K562 (cell line): ENCODE measurements around the gene ACE. TPM values are rescaled to one million over a fixed set of nuclear protein-coding genes. Genes with fewer than 3 reads are reported as not detected.

Experiments
- ATAC-seq: fragments of 200-7000 bp; cut with Tn5 transposase; 3 replicates; pipeline ENCODE4 v1.9.1; 2020; ENCODE audit warnings: moderate library complexity
- BruUV-seq: library from RNA; stranded (reverse); fragments of 400-500 nt; replicated peaks from 2 replicates; lab custom pipeline; 2021; lab: Mats Ljungman, UMichigan
- CTCF ChIA-PET: fragments of 300-600 bp; formaldehyde crosslinking; extraction: SDS; loops from one replicate; lab custom pipeline; 2021; ENCODE audit warnings: low intra/inter-chr PET ratio; lab: Yijun Ruan, JAX
- POLR2A ChIA-PET: fragments of 300-600, 350-650 bp; sonication (Branson Sonifier 250); formaldehyde crosslinking; extraction: SDS; loops from one replicate; lab custom pipeline; 2021; ENCODE audit warnings: antibody characterized with exemption, inconsistent platforms; lab: Yijun Ruan, JAX
- DNase-seq, 4 experiments: peaks; one replicate each; pipeline versions ENCODE4 v3.0.0 to v3.0.0-alpha.2; 2011 to 2018; ENCODE audit warnings: low spot score in 3 of 4, mixed read lengths in 3 of 4; ENCODE audit errors: extremely low read depth in 1 of 4
- FAIRE-seq: peaks from 2 replicates; lab custom pipeline; 2011; peaks lifted over from hg19 to GRCh38; lab: Jason Lieb, UNC
- H2AFZ ChIP-seq: 2 replicates; pipeline ENCODE4 v1.6.0; 2011; ENCODE audit warnings: low read depth, low read length, control low read depth, inconsistent platforms
- H3K27ac ChIP-seq: fragments of 200-600 bp; 3 replicates; pipeline ENCODE4 v1.8.0; 2011; ENCODE audit warnings: low read depth, mild to moderate bottlenecking, control low read depth, inconsistent platforms, low read length, moderate library complexity, mixed read lengths; ENCODE audit errors: extremely low read depth
- H3K27me3 ChIP-seq, 2 experiments: fragments of 300-600 bp in 1 of 2; 2 replicates in 1 of 2; 3 replicates in 1 of 2; pipeline versions ENCODE4 v1.6.0 to v1.8.0; 2011; ENCODE audit warnings: inconsistent platforms in 2 of 2, low read length in 2 of 2, mild to moderate bottlenecking in 1 of 2, mixed read lengths in 1 of 2, moderate library complexity in 1 of 2; ENCODE audit not compliant: control insufficient read depth in 2 of 2, insufficient read depth in 2 of 2
- H3K36me3 ChIP-seq: fragments of 300-600 bp; 3 replicates; pipeline ENCODE4 v1.8.0; 2011; ENCODE audit warnings: mild to moderate bottlenecking, low read length, inconsistent platforms; ENCODE audit not compliant: control insufficient read depth, insufficient read depth
- H3K4me1 ChIP-seq, 2 experiments: fragments of 200-600 bp in 1 of 2; replicated peaks in 1 of 2; 2 replicates in 1 of 2; 3 replicates in 1 of 2; pipeline versions ENCODE4 v1.5.1 to v1.8.0; 2011; ENCODE audit warnings: inconsistent platforms in 2 of 2, low read length in 2 of 2, mild to moderate bottlenecking in 1 of 2, mixed read lengths in 1 of 2, moderate library complexity in 1 of 2; ENCODE audit not compliant: control insufficient read depth in 2 of 2, insufficient read depth in 2 of 2
- H3K4me2 ChIP-seq: 2 replicates; pipeline ENCODE4 v1.6.1; 2011; ENCODE audit warnings: low read length, control low read depth, inconsistent platforms, mixed read lengths; ENCODE audit not compliant: insufficient read depth
- H3K4me3 ChIP-seq: fragments of 200-600 bp; sonication (generic), shearing (Covaris generic); 2 replicates; pipeline ENCODE4 v1.5.1; 2016; ENCODE audit warnings: control low read depth, inconsistent platforms
- H3K79me2 ChIP-seq: fragments of 200-600 bp; 3 replicates; pipeline ENCODE4 v1.8.0; 2011; ENCODE audit warnings: low read length, inconsistent platforms; ENCODE audit not compliant: control insufficient read depth, insufficient read depth
- H3K9ac ChIP-seq, 2 experiments: 2 replicates each; pipeline versions ENCODE4 v1.6.0 to v1.6.1; 2011; ENCODE audit warnings: low read depth in 2 of 2, low read length in 2 of 2, control low read depth in 1 of 2, inconsistent platforms in 1 of 2, mild to moderate bottlenecking in 1 of 2, mixed read lengths in 1 of 2; ENCODE audit not compliant: insufficient read depth in 1 of 2
- H3K9me1 ChIP-seq: one replicate; pipeline ENCODE4 v1.6.0; 2011; ENCODE audit warnings: inconsistent platforms, mild to moderate bottlenecking, low read length, moderate library complexity; ENCODE audit not compliant: control insufficient read depth, insufficient read depth
- H3K9me3 ChIP-seq: replicated peaks from 2 replicates; pipeline ENCODE4 v1.5.1; 2011; ENCODE audit warnings: low read depth, low read length, inconsistent platforms; ENCODE audit not compliant: control insufficient read depth, insufficient read depth
- H4K20me1 ChIP-seq: replicated peaks from 2 replicates; pipeline ENCODE4 v1.6.1; 2011; ENCODE audit warnings: low read length, inconsistent platforms, mixed read lengths; ENCODE audit not compliant: control insufficient read depth, insufficient read depth
- ARID1B ChIP-seq: fragments of 450-650 bp; IDR thresholded peaks from 2 replicates; pipeline ENCODE4 v1.6.1; 2016; ENCODE audit warnings: antibody characterized with exemption, mild to moderate bottlenecking, inconsistent platforms
- BHLHE40 ChIP-seq: IDR thresholded peaks from 2 replicates; pipeline ENCODE4 v1.6.1; 2011; ENCODE audit warnings: low read length, improper control_type of control experiment
- CXXC5 ChIP-seq: fragments of 250-450 bp; sonication (Bioruptor Pico); IDR thresholded peaks from 2 replicates; pipeline ENCODE4 v1.8.0; 2022; ENCODE audit warnings: inconsistent platforms, mild to moderate bottlenecking, moderate library complexity
- NFIX ChIP-seq: fragments of 250-450 bp; sonication (Bioruptor Pico); IDR thresholded peaks from 2 replicates; pipeline ENCODE4 v1.4.0; 2020; ENCODE audit warnings: low read depth, mild to moderate bottlenecking, moderate library complexity
- RHOXF2B ChIP-seq: fragments of 250-450 bp; sonication (Bioruptor Pico); conservative IDR thresholded peaks from 2 replicates; pipeline ENCODE4 v1.5.1; 2021
- ZNF232 ChIP-seq: sonication (generic); formaldehyde crosslinking; IDR thresholded peaks from 2 replicates; pipeline ENCODE4 v1.8.0; 2022; ENCODE audit warnings: mild to moderate bottlenecking, missing genetic modification reagents
- WGBS: fragments of 100-300 bp; shearing (Covaris generic); methylation state at CpG from one replicate; pipeline ENCODE4 v1.1.6; 2016; ENCODE audit warnings: low coverage, mixed read lengths; ENCODE audit not compliant: insufficient coverage; ENCODE audit errors: missing lambda C conversion rate; 5-methylcytosine and 5-hydroxymethylcytosine counted together
- in situ Hi-C: fragments of 300-500 bp; cut with MboI; formaldehyde crosslinking; loops from 4 replicates; pipeline ENCODE4 v1.15.0; 2018; ENCODE audit warnings: inconsistent platforms, mixed read lengths
- intact Hi-C: fragments of 100-400 bp; cut with micrococcal nuclease; formaldehyde crosslinking; loops from 2 replicates; pipeline ENCODE4 v1.14.2; 2022
- polyA plus RNA-seq, 8 experiments: library from polyadenylated mRNA; depleted of rRNA in 4 of 8; stranded (reverse) in 5 of 8; unstranded in 3 of 8; fragments of >200 nt; fragmentation: Nextera tagmentation in 2 of 8; fragmentation: Illumina TruSeq in 1 of 8; extraction: Ambion mirVana in 2 of 8; extraction: Trizol in 1 of 8; gene quantifications; 2 replicates each; pipeline versions ENCODE4 v1.2.1 to v1.2.3, GENCODE V29; 2011 to 2014; ENCODE audit warnings: inconsistent platforms in 1 of 8, missing spikeins in 1 of 8
- total RNA-seq, 7 experiments: library from RNA; depleted of rRNA in 6 of 7; stranded (reverse); fragments of >200 nt in 6 of 7; fragmentation: Illumina TruSeq in 2 of 7; extraction: Trizol in 2 of 7; gene quantifications; 2 replicates each; pipeline versions ENCODE4 v1.2.1 to v1.2.3, GENCODE V29; 2011 to 2021; ENCODE audit warnings: low replicate concordance in 1 of 7
- TF ChIP-seq, protein P1 (sequence below): fragments of 250-450 bp; sonication (Bioruptor Pico); IDR thresholded peaks from 2 replicates; pipeline ENCODE4 v1.4.0; 2020
- TF ChIP-seq, protein P2 (sequence below): fragments of 250-450 bp; sonication (Bioruptor Pico); IDR thresholded peaks from 2 replicates; pipeline ENCODE4 v1.6.1; 2021; ENCODE audit warnings: mild to moderate bottlenecking
- TF ChIP-seq, protein P3 (sequence below): fragments of 200-800 bp; sonication (Bioruptor generic); IDR thresholded peaks from 2 replicates; pipeline ENCODE4 v1.6.1; 2016; ENCODE audit warnings: missing genetic modification characterization, missing compliant biosample characterization
- TF ChIP-seq, protein P4 (sequence below): fragments of 250-450 bp; sonication (Bioruptor Pico); IDR thresholded peaks from 2 replicates; pipeline ENCODE4 v1.8.0; 2022; ENCODE audit warnings: moderate library complexity, mild to moderate bottlenecking, inconsistent platforms

ACE gene
- total and polyA plus RNA-seq, 9 of the 15 experiments (the other 6 are each of a cell fraction or from before 2014, with no cell fraction given), result 0.07 to 2.5 (median 0.47) TPM; not detected in 1

DNA sequence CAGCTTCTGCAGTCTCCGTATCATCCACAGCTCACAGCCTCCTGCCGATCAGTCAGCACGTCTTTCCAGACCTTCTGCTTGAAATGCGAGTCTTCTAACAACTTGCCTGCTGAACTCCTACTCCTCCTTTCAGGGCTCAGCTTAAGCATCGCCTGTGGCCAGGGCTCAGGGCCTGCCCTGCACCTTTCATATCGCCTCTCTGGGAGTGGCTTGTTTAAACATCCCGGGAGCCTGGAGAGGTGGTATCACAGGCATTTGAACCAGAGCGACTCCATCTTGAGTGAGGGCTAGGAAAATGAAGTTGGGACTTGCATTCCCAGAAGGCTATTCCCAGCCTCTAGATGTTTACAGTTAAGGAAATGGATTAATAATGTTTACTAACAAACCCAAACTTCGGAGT is 16.8 kb upstream of the ACE start:
- H3K4me2 ChIP-seq, result no peak overlapping the region
- ATAC-seq (peak; percentile 57), DNase-seq (no peak), FAIRE-seq (no peak)
- H2AFZ ChIP-seq, result peak overlapping the region; percentile 48
- H3K9ac ChIP-seq, result peak overlapping the region in 1 of 2 experiments; percentile 60; a peak in 1 of 4 replicates
- H3K4me3 ChIP-seq, result no peak overlapping the region
- H3K27me3 ChIP-seq, result no peaks in the 10 kb centered on the region; a peak in 1 of 5 replicates
- POLR2A ChIA-PET, result no interaction called here
- no peaks in the 10 kb centered on the region for H3K36me3 ChIP-seq
- no peaks in the 10 kb centered on the region for H3K9me1 ChIP-seq
- in situ Hi-C loops (no loop called here), intact Hi-C loops (no loop called here)
- CTCF ChIA-PET, result no interaction called here
- no peaks in the 10 kb centered on the region for H3K79me2 ChIP-seq
- BruUV-seq, result no TSS peak
- WGBS, result 50% methylated on average over 9 of the region's 9 CpGs
- H3K9me3 ChIP-seq, result no peaks in the 10 kb centered on the region
- no peak overlapping the region for H3K27ac ChIP-seq
- H4K20me1 ChIP-seq, result no peaks in the 10 kb centered on the region
- peaks cover 8 to 18% of the 10 kb centered on the region in 2 experiments; a peak in 4 of 5 replicates for H3K4me1 ChIP-seq
- TF ChIP-seq, protein P1, sequence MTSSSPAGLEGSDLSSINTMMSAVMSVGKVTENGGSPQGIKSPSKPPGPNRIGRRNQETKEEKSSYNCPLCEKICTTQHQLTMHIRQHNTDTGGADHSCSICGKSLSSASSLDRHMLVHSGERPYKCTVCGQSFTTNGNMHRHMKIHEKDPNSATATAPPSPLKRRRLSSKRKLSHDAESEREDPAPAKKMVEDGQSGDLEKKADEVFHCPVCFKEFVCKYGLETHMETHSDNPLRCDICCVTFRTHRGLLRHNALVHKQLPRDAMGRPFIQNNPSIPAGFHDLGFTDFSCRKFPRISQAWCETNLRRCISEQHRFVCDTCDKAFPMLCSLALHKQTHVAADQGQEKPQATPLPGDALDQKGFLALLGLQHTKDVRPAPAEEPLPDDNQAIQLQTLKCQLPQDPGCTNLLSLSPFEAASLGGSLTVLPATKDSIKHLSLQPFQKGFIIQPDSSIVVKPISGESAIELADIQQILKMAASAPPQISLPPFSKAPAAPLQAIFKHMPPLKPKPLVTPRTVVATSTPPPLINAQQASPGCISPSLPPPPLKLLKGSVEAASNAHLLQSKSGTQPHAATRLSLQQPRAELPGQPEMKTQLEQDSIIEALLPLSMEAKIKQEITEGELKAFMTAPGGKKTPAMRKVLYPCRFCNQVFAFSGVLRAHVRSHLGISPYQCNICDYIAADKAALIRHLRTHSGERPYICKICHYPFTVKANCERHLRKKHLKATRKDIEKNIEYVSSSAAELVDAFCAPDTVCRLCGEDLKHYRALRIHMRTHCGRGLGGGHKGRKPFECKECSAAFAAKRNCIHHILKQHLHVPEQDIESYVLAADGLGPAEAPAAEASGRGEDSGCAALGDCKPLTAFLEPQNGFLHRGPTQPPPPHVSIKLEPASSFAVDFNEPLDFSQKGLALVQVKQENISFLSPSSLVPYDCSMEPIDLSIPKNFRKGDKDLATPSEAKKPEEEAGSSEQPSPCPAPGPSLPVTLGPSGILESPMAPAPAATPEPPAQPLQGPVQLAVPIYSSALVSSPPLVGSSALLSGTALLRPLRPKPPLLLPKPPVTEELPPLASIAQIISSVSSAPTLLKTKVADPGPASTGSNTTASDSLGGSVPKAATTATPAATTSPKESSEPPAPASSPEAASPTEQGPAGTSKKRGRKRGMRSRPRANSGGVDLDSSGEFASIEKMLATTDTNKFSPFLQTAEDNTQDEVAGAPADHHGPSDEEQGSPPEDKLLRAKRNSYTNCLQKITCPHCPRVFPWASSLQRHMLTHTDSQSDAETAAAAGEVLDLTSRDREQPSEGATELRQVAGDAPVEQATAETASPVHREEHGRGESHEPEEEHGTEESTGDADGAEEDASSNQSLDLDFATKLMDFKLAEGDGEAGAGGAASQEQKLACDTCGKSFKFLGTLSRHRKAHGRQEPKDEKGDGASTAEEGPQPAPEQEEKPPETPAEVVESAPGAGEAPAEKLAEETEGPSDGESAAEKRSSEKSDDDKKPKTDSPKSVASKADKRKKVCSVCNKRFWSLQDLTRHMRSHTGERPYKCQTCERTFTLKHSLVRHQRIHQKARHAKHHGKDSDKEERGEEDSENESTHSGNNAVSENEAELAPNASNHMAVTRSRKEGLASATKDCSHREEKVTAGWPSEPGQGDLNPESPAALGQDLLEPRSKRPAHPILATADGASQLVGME (CRISPR knock-in tag), result peak; percentile 89; the same call in 1 of the 2 replicates
- no peak for TF ChIP-seq RHOXF2B (CRISPR knock-in tag)
- TF ChIP-seq CXXC5 (CRISPR knock-in tag), result peak; percentile 77
- no peak for TF ChIP-seq NFIX
- TF ChIP-seq, protein P2, sequence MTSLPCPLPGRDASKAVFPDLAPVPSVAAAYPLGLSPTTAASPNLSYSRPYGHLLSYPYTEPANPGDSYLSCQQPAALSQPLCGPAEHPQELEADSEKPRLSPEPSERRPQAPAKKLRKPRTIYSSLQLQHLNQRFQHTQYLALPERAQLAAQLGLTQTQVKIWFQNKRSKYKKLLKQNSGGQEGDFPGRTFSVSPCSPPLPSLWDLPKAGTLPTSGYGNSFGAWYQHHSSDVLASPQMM, result no peak
- TF ChIP-seq, protein P3, sequence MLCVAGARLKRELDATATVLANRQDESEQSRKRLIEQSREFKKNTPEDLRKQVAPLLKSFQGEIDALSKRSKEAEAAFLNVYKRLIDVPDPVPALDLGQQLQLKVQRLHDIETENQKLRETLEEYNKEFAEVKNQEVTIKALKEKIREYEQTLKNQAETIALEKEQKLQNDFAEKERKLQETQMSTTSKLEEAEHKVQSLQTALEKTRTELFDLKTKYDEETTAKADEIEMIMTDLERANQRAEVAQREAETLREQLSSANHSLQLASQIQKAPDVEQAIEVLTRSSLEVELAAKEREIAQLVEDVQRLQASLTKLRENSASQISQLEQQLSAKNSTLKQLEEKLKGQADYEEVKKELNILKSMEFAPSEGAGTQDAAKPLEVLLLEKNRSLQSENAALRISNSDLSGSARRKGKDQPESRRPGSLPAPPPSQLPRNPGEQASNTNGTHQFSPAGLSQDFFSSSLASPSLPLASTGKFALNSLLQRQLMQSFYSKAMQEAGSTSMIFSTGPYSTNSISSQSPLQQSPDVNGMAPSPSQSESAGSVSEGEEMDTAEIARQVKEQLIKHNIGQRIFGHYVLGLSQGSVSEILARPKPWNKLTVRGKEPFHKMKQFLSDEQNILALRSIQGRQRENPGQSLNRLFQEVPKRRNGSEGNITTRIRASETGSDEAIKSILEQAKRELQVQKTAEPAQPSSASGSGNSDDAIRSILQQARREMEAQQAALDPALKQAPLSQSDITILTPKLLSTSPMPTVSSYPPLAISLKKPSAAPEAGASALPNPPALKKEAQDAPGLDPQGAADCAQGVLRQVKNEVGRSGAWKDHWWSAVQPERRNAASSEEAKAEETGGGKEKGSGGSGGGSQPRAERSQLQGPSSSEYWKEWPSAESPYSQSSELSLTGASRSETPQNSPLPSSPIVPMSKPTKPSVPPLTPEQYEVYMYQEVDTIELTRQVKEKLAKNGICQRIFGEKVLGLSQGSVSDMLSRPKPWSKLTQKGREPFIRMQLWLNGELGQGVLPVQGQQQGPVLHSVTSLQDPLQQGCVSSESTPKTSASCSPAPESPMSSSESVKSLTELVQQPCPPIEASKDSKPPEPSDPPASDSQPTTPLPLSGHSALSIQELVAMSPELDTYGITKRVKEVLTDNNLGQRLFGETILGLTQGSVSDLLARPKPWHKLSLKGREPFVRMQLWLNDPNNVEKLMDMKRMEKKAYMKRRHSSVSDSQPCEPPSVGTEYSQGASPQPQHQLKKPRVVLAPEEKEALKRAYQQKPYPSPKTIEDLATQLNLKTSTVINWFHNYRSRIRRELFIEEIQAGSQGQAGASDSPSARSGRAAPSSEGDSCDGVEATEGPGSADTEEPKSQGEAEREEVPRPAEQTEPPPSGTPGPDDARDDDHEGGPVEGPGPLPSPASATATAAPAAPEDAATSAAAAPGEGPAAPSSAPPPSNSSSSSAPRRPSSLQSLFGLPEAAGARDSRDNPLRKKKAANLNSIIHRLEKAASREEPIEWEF (CRISPR knock-in tag), result no peak
- TF ChIP-seq, protein P4, sequence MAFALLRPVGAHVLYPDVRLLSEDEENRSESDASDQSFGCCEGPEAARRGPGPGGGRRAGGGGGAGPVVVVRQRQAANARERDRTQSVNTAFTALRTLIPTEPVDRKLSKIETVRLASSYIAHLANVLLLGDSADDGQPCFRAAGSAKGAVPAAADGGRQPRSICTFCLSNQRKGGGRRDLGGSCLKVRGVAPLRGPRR (CRISPR knock-in tag), result 0 out of 2 replicates have a peak, but pooled peaks have one; percentile 26
- TF ChIP-seq BHLHE40, result no peak
- TF ChIP-seq ARID1B, result no peak
- TF ChIP-seq ZNF232, result no peak
